ENCODE results near the gene CTSF.

DNA sequence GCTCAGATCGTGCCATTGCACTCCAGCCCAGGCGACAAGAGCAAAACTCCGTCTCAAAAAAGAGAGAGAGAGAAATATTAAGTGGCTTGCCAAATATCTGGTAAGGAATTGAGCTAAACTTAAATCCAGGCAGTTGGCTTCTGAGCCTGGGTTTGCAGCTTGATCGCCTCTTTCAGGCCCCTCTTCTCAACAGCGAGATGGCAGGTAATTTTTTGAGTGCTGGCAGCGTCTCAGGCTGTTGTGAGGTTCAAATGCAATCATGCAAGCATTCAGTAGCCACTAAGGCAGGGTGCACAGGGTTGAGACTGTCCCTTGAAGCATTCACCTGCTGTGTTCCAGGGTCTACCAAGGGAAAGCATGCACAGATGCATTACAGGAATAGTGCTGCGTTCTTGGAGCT lies 670 bp upstream of the CTSF start:
- no peak for TF ChIP-seq POLR2A (IDR thresholded peaks at IDR 0.05; ENCODE audit: extremely low read depth, insufficient read length)
- TF ChIP-seq, protein P1, sequence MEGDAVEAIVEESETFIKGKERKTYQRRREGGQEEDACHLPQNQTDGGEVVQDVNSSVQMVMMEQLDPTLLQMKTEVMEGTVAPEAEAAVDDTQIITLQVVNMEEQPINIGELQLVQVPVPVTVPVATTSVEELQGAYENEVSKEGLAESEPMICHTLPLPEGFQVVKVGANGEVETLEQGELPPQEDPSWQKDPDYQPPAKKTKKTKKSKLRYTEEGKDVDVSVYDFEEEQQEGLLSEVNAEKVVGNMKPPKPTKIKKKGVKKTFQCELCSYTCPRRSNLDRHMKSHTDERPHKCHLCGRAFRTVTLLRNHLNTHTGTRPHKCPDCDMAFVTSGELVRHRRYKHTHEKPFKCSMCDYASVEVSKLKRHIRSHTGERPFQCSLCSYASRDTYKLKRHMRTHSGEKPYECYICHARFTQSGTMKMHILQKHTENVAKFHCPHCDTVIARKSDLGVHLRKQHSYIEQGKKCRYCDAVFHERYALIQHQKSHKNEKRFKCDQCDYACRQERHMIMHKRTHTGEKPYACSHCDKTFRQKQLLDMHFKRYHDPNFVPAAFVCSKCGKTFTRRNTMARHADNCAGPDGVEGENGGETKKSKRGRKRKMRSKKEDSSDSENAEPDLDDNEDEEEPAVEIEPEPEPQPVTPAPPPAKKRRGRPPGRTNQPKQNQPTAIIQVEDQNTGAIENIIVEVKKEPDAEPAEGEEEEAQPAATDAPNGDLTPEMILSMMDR (IDR thresholded peaks at IDR 0.05; ENCODE audit: low read depth, low read length), result no peak
- TF ChIP-seq, protein P2, sequence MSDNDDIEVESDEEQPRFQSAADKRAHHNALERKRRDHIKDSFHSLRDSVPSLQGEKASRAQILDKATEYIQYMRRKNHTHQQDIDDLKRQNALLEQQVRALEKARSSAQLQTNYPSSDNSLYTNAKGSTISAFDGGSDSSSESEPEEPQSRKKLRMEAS (IDR thresholded peaks at IDR 0.05; ENCODE audit: low read depth, low read length), result no peak
